Thyroid gland (tissue), 4 donors: Measurements from ENCODE around the gene CCND1.

Experiments used
- CTCF ChIP-seq, 6 experiments: fragments of 200-600 bp in 3 of 6; fragments of 450-650 bp in 3 of 6; sonication (generic) in 3 of 6; IDR thresholded peaks; one replicate each; pipeline ENCODE4 v1.5.1; 2016 to 2019; ENCODE audit warnings: antibody characterized with exemption in 6 of 6, mild to moderate bottlenecking in 2 of 6, inconsistent platforms in 1 of 6, moderate library complexity in 1 of 6
- POLR2A ChIP-seq, 2 donors: fragments of 450-650 bp; IDR thresholded peaks; one replicate each; pipeline ENCODE4 v1.6.1; 2017; ENCODE audit warnings: antibody characterized with exemption in 2 of 2, mild to moderate bottlenecking in 2 of 2, moderate library complexity in 1 of 2

- TF ChIP-seq CTCF (IDR thresholded peaks at IDR 0.05) = no peak
- TF ChIP-seq POLR2A (IDR thresholded peaks at IDR 0.05) = no peak
Observed at GRCh38 chr11:69677749-69678148, 36.8 kb downstream of the CCND1 start.
